Stimulated activated CD8-positive, alpha-beta memory T cell treated with anti-CD3 and anti-CD28 coated beads, Interleukin-12 subunit alpha, Interleukin-12 subunit beta, amount 100 ng/mL, for 4 hours (primary cell): ENCODE results near the gene PRKCSH.
"Not testable (repeated sequence)": the region's sequence is repeated elsewhere in the genome, so short reads cannot be mapped to it uniquely, and the experiment has no call there.

Source experiments
- DNase-seq: peaks from one replicate; pipeline ENCODE4 v3.0.0-alpha.2; 2020; ENCODE audit warnings: low read depth

The PRKCSH gene

DNA sequence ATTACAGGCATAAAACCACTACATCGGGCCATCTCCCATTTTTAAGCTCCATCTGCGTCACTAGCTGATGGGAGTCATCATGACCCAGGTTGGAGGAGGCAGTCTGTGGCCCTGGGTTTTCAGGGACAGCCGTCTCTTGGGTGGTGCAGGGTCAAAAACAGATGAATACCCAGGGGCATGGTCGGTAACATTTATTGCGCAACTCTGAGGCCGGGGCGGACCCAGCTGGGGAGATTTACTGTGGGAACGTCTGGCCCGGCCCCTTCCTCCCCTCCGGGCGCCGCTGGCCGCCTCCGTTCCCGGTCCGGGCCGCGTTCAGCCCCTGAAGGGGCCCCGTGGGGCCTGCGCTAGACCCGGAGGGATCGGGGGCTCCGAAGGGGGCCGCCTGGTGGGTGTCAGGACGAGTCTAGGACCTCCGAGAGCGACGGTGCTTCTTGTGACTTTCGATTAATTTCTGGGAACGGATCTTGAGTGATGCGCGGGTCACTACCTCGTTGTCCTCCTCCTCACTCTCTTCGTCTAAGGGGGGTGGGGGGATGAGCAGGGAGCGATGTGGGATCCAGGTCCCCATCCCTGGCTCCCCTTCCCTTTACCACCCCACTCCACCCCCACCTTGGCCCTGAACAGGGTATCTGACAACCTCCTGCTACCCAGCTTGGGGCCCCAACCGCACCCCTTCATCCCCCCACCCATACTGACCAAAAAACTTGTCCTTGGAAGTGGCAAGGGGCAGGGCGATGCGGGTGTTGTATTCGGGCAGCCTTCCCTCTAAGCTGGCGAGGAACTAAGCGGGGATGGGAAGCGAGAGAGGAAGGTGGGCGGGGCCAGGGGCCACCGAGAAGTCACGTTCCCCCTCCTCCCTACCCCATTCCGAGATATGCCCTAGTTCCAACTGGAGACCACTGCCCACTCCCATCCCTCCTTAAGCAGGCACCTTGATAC lies 14.7 kb upstream of the PRKCSH start:
- no peak for DNase-seq

DNA sequence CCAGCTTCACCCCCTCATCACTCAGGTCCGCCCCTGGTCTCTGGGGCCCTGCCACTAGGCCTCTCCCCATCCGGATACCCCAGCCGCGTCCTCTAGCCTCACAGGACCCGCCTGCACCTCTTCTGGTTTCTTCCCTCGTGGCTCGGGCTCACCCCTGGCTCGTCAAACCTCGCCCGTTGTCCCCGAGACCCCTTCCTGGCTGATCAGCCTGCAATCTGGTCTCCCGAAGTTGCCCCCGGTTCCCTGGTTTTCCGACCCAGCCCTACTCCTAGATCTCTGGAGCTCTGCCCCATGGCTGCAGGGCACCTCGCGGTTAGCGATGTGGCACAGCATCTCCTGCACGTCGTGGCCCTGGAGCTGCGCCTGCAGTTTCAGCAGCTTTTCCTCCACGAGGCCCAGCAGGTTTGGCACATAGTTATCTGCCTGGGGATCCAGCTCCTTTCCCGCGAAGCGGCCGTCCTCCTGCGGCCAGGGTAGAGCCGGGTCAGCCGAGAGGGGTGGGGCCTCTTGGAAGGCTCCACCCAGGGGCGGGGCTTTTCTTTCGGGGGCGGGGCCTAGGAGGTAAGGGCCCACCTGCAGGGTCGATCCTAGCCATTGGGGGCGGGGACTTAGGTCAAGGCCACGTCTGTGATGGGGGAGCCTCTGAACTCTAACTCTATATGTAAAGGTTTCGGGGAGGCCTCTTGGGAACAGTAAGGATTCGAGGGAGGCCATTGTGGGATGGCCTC lies 13.9 kb upstream of the PRKCSH start:
- no peak for DNase-seq

DNA sequence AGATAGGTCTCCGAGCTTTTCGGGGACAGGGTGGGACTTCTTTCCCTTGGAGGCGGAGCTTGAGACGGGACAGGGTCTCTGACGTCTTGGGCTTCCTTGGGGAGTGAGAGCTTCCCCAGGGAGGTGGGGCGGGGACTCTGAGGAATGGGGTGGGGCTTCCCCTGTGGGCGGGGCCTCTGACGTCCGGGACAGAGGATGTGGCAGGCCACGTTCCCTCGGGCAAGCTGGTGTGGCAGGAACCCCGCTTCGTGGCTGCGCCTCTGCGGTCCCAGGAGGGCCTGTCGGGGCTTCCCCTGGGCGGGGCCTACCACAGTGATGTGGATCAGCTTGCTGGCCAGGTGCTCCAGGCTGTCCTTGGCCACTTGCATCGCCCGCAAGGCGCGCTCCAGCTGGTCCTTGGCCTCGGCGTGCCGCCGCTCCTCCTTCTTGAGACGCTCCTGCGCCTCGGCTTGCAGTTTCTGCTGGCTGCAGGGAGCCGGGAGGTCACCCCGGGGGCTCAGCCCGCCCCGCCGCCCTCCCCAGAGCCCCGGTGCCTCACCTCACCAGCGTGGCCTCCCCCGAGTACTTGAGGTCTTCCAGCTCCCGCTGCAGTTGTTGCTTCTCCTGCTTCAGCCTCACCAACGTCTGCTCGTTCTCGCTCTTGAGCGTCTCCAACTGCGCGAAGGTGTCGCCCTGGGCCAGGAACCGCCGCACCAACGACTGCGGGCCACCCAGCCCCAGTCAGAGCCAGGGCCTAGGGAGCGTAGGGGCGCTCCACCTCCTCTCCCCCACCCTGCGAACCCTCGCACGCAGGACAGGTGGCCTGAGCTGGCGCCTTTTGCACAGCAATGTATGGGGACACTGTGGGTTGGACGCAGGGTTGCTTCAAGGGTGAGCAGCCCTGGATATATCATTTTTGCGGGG lies 13.0 kb upstream of the PRKCSH start:
- peak; percentile 43 for DNase-seq

DNA sequence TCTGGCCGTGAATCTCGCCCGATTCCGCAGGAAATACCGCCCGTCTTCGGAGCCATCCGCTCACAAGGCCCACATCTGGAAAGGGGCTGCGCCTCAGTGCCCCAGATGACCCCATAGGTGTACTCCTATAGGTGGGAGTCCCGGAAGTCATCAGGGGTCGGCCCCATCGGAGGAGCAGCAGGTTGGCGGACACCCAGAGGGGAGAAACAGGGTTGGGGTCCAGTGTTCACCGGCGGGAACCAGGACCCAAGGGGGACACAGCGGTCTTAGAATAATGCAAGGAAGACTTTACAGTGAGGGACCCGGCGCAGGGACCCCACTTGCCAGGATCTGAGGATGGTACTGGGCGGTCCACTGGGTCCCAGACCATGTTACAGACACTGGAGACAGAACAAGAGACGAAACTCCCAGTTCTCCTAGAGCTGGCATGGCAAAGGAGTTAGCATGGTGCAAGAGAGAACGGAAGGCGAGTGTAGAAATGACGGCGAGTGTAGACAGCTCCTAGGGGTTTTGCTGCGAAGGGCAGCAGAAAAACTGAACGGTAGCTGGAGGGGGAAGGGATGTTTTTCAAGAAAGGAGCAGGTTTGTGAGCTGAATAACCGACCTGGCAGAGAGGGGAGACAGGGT lies 12.2 kb upstream of the PRKCSH start:
- no peak for DNase-seq

DNA sequence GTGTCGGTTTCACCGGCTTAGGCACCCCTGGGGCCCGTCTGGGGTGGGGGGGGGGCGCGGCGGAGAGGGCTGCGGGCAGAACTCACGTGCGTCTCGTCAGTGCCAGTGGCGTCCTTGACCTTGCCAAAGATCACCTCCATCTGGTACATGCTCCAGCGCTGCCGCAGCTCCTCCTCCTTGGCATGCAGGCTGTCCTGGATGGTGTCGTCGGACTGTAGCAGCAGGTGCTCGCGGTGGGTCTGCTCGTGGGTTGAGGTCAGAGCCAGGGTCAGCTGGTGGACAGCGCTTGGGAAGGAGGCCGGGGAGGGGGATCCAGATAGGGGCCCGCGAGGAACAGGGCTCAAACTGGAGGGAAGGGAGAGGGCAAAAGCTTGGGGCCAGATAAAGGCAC lies 11.6 kb upstream of the PRKCSH start:
- no peak for DNase-seq

DNA sequence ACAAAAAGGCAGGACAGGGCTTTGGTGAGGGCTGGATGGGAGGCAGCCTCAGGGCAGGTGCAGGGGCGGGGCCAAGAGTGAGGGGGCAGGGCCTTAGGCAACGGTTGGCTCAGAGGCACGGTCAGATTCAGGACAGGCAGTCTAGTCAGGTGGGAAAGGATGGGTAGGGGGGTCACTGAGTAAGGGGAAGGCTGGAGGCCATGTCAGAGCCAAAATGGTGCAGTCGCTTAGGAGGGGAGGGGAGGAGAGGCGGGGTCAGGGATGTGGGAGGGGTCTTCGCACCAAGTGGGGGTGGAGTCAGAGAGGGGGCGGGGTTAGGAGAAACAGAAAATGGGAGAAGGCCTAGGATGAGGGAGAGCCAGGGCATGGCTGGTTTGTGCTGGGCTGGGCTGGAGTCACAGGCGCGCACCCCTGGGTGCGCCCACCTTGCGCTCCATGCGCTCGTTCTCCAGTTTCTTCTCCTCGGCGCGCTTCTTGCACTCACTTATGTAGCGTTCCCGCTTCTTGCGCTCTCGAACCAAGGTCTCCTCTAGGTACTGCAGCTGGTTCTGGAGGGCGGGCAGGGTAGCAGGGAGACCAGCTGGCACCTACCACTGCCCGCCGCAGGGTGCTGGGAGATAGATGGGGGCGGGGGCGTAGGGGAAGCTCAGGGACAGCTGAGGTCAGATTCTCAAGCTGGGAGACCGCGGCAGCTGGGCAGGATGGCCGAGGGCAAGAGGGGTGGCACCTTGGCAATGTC lies 9.5 kb upstream of the PRKCSH start:
- no peak for DNase-seq

DNA sequence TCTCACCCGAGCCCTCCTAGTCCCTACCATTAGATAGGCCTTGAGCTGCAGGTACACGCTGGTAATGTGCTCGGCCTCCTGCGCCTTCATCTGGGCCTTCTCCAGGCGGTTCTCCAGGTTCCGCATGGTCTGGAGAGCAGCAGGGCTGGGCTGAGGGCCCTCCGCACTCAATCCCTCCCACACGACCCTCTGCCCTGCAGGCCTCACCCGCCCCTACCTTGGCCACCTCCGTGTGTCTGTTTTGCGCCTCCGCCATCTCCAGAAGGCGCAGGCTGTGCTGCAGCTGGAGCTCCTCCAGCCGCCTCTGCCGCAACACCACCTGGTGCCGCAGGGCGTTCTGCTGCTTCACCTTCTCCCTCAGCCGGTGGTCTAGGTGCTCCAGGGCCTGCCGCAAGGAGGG lies 8.8 kb upstream of the PRKCSH start:
- no peak for DNase-seq

DNA sequence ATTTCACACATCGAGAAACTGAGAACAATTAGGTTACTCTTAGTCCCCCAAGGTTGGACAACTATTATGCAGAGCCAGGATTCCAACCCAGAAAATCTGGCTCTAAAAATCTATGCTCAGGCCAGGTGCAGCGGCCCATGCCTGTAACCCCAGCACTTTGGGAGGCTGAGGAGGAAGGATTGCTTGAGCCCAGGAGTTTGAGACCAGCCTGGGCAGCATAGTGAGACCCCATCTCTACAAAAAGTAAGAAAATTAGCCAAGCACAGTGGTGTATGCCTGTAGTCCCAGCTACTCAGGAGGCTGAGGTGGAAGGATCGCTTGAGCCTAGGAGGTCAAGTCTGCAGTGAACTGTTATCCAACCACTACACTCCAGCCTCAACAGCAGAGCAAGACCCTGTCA lies 1.9 kb upstream of the PRKCSH start:
- DNase-seq = not testable (repeated sequence)

DNA sequence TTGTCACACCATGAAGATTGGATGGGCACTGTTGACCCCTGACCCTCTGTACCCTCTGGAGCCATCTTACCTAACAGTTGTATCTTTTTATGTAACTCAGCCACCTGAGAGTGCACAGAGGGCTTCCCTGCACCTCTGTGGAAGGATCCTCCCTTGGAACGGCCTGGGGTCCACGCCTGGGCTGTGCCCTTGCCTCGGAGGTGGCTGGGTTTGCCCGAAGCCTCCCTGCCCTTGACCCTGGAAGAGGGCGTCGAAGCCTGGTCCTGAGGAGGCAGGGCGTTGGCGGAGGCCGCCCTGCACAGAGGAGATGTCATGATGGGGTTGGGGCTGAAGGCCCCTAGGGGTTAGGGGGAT lies 755 bp upstream of the PRKCSH start:
- no peak for DNase-seq

DNA sequence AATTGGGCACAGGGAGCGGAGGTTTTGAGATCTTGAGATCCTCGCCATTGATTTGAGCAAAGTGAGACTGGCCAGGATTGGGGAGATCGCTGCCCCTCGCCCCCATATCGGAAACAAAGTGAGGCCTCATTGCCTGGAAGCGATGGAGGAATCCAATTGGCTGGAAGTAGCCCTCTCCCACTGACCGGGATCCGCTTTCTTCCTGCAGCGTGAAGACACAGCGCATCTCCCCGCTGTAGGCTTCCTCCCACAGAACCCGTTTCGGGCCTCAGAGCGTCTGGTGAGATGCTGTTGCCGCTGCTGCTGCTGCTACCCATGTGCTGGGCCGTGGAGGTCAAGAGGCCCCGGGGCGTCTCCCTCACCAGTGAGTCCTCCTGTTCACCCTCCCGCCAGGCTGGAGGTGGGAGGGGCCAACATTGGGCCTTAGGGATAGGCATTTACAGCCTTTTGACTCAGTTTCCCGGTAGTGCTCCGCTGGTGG lies 438 bp downstream of the PRKCSH start:
- DNase-seq = no peak

DNA sequence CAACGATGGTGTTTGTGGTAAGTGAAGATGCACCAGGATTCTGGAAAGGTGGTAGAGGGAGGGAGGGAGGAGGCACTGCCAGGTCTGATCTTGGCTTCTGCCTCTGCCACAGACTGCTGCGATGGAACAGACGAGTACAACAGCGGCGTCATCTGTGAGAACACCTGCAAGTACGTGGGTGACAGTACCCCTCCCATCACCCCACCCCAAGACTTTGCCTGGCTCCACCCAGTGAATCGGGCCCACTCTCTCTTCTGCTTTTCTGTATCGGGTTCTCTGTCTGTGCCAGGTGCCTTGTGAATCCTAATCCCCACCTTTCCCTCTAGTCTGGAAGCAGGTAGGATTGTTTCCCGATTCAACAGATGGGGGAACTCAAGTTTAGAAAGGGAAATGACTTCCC lies 2.5 kb downstream of the PRKCSH start:
- DNase-seq = no peak

DNA sequence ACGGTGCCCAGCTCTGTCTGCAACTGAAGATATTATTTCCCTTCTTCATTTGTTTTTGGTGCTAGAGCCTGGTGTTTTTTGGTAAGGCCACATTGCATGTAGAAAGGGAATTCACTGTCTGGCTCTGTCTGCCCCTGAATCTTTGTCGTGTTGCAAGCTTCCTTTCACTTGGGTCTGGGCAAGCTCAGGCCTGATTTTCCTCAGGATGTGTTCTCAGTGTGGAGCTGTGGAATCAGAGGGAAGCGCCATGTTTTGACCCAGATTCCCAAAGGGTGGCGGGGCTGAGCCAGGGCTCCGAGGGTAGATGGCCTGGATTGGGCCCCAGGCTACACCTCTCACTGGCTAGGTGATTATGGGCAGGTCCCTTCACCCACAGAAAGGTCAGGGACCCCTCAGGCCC lies 8.6 kb downstream of the PRKCSH start:
- no peak for DNase-seq

DNA sequence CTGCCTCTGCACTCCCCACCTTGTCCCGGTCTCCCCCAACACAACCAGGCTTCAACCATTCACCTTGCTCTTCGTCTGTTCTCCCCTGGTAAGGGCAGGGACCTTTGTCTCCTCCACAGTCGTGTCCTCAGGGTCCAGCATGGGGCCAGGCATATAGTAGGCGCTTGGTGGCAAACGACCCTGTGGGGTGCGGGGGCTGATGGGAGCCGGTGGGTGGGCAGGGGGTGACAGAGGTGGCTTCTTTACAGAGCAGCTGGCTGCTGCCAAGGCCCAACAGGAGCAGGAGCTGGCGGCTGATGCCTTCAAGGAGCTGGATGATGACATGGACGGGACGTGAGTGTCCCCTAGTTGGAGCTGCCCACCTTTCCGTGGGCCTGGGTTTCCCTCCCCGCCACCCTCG lies 9.7 kb downstream of the PRKCSH start:
- DNase-seq = no peak

DNA sequence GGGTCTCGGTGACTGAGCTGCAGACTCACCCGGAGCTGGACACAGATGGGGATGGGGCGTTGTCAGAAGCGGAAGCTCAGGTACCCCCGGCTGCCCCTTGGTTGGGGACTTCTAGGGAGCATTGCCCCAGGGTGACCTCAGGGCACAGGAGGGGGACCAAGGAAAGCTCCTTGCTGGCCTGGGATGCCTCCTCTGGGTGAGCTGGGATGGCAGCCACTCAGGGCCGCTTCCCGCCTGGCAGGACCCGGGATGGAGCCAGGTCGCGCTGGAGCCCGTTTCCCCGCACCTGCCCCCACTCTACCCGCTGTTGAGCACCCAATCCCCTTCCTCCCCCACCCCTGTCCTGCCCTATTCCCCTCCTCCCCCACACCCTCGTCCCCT lies 10.8 kb downstream of the PRKCSH start:
- DNase-seq = no peak

DNA sequence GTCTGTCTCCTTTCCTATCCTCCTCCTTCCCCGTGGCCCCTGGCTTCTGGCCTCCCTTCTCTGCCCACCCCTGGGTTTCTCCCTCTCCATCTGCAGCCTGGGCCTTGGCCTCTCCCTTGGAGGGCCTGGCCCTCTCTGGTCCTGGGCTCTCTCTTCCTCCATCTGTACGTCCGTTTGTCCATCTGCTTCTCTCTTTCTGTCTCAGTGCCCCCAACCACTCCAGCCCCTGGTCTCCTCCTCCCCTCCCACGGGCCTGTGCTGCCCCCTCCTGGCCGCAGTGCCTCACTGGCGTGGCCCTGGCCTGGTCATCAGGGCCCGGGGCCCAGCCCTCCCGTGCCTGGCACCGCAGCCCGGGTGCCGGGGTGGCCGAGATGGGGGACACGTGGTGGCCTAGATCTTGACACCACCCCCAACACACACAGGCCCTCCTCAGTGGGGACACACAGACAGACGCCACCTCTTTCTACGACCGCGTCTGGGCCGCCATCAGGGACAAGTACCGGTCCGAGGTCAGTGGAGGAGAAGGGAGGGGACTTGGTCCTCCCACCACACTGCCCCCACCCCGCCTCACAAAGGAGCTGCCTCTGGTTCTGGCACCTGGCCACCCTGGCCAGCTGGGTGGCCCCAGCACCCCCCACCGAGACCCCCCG lies 11.3 kb downstream of the PRKCSH start:
- DNase-seq = no peak

DNA sequence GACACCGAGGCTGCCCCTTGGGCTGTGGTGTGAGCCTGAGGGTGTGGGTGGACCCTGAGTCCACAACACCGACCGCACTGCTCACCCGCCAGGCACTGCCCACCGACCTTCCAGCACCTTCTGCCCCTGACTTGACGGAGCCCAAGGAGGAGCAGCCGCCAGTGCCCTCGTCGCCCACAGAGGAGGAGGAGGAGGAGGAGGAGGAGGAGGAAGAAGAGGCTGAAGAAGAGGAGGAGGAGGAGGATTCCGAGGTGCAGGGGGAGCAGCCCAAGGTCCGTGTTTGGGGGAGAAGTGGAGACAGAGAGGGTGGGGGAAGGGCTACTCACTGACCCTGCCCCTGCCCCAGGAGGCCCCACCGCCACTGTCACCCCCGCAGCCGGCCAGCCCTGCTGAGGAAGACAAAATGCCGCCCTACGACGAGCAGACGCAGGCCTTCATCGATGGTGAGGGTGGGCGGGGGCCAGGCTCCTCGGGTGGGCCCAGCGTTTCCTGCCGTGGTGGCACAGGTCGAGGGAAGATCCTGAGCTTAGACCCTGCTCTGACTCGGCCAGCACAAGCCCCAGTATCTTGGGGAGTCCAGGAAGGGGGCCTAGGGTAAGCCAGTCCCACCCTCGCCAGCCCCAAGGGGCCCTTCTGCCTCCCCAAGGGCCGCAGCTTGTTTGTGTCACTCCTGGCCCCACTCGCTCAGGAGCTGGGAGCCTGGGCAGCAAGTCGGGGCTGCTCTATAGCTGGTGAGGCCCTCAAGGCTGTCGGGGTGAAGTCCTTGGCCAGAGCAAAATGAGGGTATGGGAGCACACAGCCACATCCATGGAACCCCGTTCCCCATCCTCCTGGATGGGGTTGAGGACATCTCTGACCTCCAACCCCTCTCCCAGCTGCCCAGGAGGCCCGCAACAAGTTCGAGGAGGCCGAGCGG lies 12.2 kb downstream of the PRKCSH start:
- no peak for DNase-seq

DNA sequence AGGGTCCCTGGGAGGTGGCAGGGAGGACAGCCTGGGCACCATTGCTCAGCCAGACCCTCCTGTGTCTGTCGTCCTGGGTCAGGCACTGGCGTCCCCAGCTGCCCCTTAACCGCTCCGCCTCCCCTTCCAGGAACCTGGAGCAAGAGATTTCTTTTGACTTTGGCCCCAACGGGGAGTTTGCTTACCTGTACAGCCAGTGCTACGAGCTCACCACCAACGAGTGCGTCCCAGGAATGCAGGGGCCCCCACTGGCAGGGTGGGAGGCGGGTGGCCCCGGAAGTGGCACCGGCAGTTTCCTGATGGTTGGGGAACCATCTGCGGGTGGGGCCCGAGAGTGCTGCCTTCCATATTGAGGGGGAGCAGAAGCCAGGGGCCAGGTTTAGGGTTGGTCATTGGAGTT lies 13.0 kb downstream of the PRKCSH start:
- no peak for DNase-seq

DNA sequence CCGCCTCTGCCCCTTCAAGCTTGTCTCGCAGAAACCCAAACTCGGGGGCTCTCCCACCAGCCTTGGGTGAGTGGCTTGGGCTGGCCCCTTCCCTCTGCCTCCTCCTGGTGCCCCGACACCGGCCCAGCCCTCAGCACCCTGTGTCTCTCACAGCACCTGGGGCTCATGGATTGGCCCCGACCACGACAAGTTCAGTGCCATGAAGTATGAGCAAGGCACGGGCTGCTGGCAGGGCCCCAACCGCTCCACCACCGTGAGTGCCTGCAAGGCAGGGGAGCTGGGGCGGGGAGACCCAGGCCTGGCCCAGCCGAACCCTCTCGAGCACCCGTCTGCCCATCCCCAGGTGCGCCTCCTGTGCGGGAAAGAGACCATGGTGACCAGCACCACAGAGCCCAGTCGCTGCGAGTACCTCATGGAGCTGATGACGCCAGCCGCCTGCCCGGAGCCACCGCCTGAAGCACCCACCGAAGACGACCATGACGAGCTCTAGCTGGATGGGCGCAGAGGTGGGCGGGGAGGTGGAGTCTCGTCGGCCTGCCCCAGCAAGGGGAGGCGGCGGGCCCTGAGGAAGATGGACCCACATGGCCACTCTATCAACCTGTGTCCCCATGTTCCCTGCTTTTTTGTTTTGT lies 13.6 kb downstream of the PRKCSH start:
- no peak for DNase-seq
